ENCODE measurements around the gene KIF12. TPM values are rescaled to one million over a fixed set of nuclear protein-coding genes. Genes with fewer than 3 reads are reported as not detected.

The KIF12 gene
- total RNA-seq, 4 donors from 2014 or later: 1.5 to 5.4 (median 2.7) TPM

GRCh38 chr9:114092336-114092735 lies 6.8 kb downstream of the KIF12 start:
- DNase-seq: no peak
- no peaks in the 10 kb centered on the region for H3K36me3 ChIP-seq
- H3K4me1 ChIP-seq: no peaks in the 10 kb centered on the region
- intact Hi-C loops (cut with DNase I; ENCODE audit: low total_unique reads): no loop called here
- no peak overlapping the region for H3K4me3 ChIP-seq
- H3K9me3 ChIP-seq: no peaks in the 10 kb centered on the region
- TF ChIP-seq CTCF (IDR thresholded peaks at IDR 0.05) (no peak), POLR2A (IDR thresholded peaks at IDR 0.05) (no peak)
- H3K27ac ChIP-seq: no peak overlapping the region
- H3K27me3 ChIP-seq: no peaks in the 10 kb centered on the region

- H3K4me1 ChIP-seq: no peaks in the 10 kb centered on the region
- H3K9me3 ChIP-seq: no peaks in the 10 kb centered on the region
- intact Hi-C loops (cut with DNase I; ENCODE audit: low total_unique reads): no loop called here
- H3K36me3 ChIP-seq: no peaks in the 10 kb centered on the region
- H3K4me3 ChIP-seq: no peak overlapping the region
- no peak for DNase-seq
- no peak overlapping the region for H3K27ac ChIP-seq
- TF ChIP-seq CTCF (IDR thresholded peaks at IDR 0.05) (no peak), POLR2A (IDR thresholded peaks at IDR 0.05) (no peak)
- no peaks in the 10 kb centered on the region for H3K27me3 ChIP-seq
Observed at GRCh38 chr9:114091711-114092110, 7.4 kb downstream of the KIF12 start.

- intact Hi-C loops (cut with DNase I; ENCODE audit: low total_unique reads): no loop called here
- no peak for TF ChIP-seq POLR2A (IDR thresholded peaks at IDR 0.05)
- no peaks in the 10 kb centered on the region for H3K4me1 ChIP-seq
- H3K4me3 ChIP-seq: no peak overlapping the region
- no peaks in the 10 kb centered on the region for H3K36me3 ChIP-seq
- H3K9me3 ChIP-seq: no peaks in the 10 kb centered on the region
- no peak overlapping the region for H3K27ac ChIP-seq
- DNase-seq: no peak
- no peaks in the 10 kb centered on the region for H3K27me3 ChIP-seq
Observed at GRCh38 chr9:114090798-114091197, 8.3 kb downstream of the KIF12 start.

GRCh38 chr9:114089206-114089840 lies 9.8 kb downstream of the KIF12 start:
- intact Hi-C loops (cut with DNase I; ENCODE audit: low total_unique reads): no loop called here
- no peak for DNase-seq
- Histone ChIP-seq H3K4me3 (no peak overlapping the region), H3K27me3 (no peaks in the 10 kb centered on the region), H3K36me3 (no peaks in the 10 kb centered on the region), H3K27ac (no peak overlapping the region), H3K4me1 (no peaks in the 10 kb centered on the region), H3K9me3 (no peaks in the 10 kb centered on the region)
- TF ChIP-seq CTCF (IDR thresholded peaks at IDR 0.05): no peak
- TF ChIP-seq POLR2A (IDR thresholded peaks at IDR 0.05): no peak

- intact Hi-C loops (cut with DNase I; ENCODE audit: low total_unique reads): no loop called here
- H3K36me3 ChIP-seq: no peaks in the 10 kb centered on the region
- H3K4me1 ChIP-seq: no peaks in the 10 kb centered on the region
- H3K9me3 ChIP-seq: no peaks in the 10 kb centered on the region
- H3K4me3 ChIP-seq: no peak overlapping the region
- TF ChIP-seq POLR2A (IDR thresholded peaks at IDR 0.05): no peak
- TF ChIP-seq CTCF (IDR thresholded peaks at IDR 0.05): no peak
- DNase-seq: no peak
- H3K27me3 ChIP-seq: no peaks in the 10 kb centered on the region
- no peak overlapping the region for H3K27ac ChIP-seq
Observed at GRCh38 chr9:114088571-114089170, 10.4 kb downstream of the KIF12 start.
